ENCODE data around the gene TMEM219. TPM values are rescaled to one million over a fixed set of nuclear protein-coding genes. Genes with fewer than 3 reads are reported as not detected.

Gene TMEM219
- total and polyA plus RNA-seq, 2 donors (not counting 3 experiments of a cell fraction or from before 2014, with no cell fraction given): 110 to 182 TPM

DNA sequence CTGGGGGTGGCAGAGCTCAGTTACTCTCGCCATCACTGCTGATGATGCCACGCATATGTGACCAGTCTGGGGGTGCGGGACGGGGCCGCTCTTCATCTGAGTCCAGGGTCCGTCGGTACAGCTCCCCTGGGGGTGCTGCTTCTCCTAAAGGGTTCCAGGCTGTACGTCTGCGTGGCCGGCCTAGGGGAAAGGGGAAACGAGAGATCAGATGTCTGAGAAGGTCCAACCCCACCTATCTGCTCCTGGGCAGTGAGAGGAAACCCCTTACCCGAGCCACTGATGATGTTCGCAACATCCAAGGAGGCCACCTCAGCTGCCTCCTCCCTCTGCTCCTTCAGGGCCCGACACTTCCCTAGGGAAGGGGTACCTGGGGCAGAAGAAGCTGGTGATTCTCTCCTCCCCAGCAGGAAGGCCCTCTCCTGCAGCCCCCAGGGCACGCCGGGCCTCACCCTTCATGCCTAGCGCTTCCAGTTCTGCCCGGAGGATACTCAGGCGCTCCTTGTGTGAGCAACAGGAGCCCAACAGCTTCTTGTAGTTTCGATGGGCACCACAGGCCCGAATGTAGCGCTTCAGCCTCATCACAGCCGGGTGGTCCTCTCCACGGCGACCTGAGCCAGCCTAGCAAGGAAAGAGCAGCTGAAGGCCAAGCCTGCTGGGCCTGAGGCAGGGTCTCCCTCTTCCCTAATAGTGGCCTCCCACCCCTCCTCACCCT is 31.5 kb downstream of the TMEM219 start:
- TF ChIP-seq JUN (IDR thresholded peaks at IDR 0.05; ENCODE audit: borderline replicate concordance, insufficient read depth, insufficient read length, low read depth): no peak
- no peak for TF ChIP-seq GATA2 (IDR thresholded peaks at IDR 0.05; ENCODE audit: insufficient read depth, insufficient read length, low read depth, low read length)
- TF ChIP-seq POLR2A (IDR thresholded peaks at IDR 0.05; ENCODE audit: low read depth, low read length): peak; percentile 34
- dilution Hi-C loops (cut with MboI; ENCODE audit: extremely low pct_ligation_motif_present, low sequenced_read_pairs): loop anchor here (10.0 kb wide), 1 partner anchor 189 kb away; the partner anchor contains the start of gene MAZ
- peaks cover 7% of the 10 kb centered on the region for H3K79me2 ChIP-seq (ENCODE audit: control insufficient read depth, insufficient read depth, low read length)
- no peak for DNase-seq (ENCODE audit: low read depth, low spot score)
- H3K9me3 ChIP-seq (replicated peaks; ENCODE audit: control insufficient read depth, insufficient read depth, low read length): no peaks in the 10 kb centered on the region
- TSS peak; percentile 22 for BruUV-seq (replicated peaks)
- FAIRE-seq: no peak
- H3K27ac ChIP-seq (ENCODE audit: insufficient read depth, low read depth, low read length): no peak overlapping the region
- H3K9ac ChIP-seq (replicated peaks; ENCODE audit: extremely low read depth, insufficient read depth, low read length): no peak overlapping the region
- CTCF ChIA-PET: interaction anchor here (0.9 to 1.8 kb wide), 7 partner anchors 12 to 160 kb away, joined by 3 to 5 read pairs (median 3); partner anchors contain the start of gene TMEM219
- H3K36me3 ChIP-seq (ENCODE audit: control insufficient read depth in 2 of 2, extremely low read depth in 1 of 2, insufficient read depth in 2 of 2, low read length in 2 of 2): peaks cover 18 to 40% of the 10 kb centered on the region in 2 experiments
- POLR2A ChIA-PET: interaction anchor here (0.6 to 1.3 kb wide), 3 partner anchors 11 to 20 kb away, joined by 3 read pairs; partner anchors contain the start of gene TAOK2
- no peak overlapping the region for H3K4me2 ChIP-seq (ENCODE audit: insufficient read depth, low read length)
- no peak overlapping the region for H2AFZ ChIP-seq (ENCODE audit: low read depth, low read length)
- no peaks in the 10 kb centered on the region for H3K9me1 ChIP-seq (replicated peaks; ENCODE audit: control insufficient read depth, extremely low read depth, insufficient read depth, low read length)
- no peak overlapping the region for H3K4me3 ChIP-seq (replicated peaks in 1 of 3; ENCODE audit: insufficient read depth in 1 of 3, low read depth in 1 of 3, low read length in 3 of 3)
- H4K20me1 ChIP-seq (replicated peaks; ENCODE audit: control insufficient read depth, extremely low read depth, insufficient read depth, low read length): no peaks in the 10 kb centered on the region
- no peaks in the 10 kb centered on the region for H3K27me3 ChIP-seq (ENCODE audit: control insufficient read depth in 2 of 2, insufficient read depth in 2 of 2, low read length in 2 of 2)
- peaks cover 22% of the 10 kb centered on the region for H3K4me1 ChIP-seq (ENCODE audit: control insufficient read depth, extremely low read depth, insufficient read depth, low read length)
- intact Hi-C loops (cut with micrococcal nuclease): no loop called here

GRCh38 chr16:29993903-29994599 is 32.2 kb downstream of the TMEM219 start:
- Histone ChIP-seq H2AFZ (ENCODE audit: low read depth, low read length) (no peak overlapping the region), H3K27ac (ENCODE audit: insufficient read depth, low read depth, low read length) (no peak overlapping the region), H3K4me2 (ENCODE audit: insufficient read depth, low read length) (no peak overlapping the region), H3K27me3 (ENCODE audit: control insufficient read depth in 2 of 2, insufficient read depth in 2 of 2, low read length in 2 of 2) (no peaks in the 10 kb centered on the region), H3K9me3 (replicated peaks; ENCODE audit: control insufficient read depth, insufficient read depth, low read length) (no peaks in the 10 kb centered on the region), H3K36me3 (ENCODE audit: control insufficient read depth in 2 of 2, extremely low read depth in 1 of 2, insufficient read depth in 2 of 2, low read length in 2 of 2) (peaks cover 15 to 33% of the 10 kb centered on the region in 2 experiments), H4K20me1 (replicated peaks; ENCODE audit: control insufficient read depth, extremely low read depth, insufficient read depth, low read length) (no peaks in the 10 kb centered on the region), H3K9ac (replicated peaks; ENCODE audit: extremely low read depth, insufficient read depth, low read length) (no peak overlapping the region), H3K4me1 (ENCODE audit: control insufficient read depth, extremely low read depth, insufficient read depth, low read length) (peaks cover 22% of the 10 kb centered on the region), H3K4me3 (replicated peaks in 1 of 3; ENCODE audit: insufficient read depth in 1 of 3, low read depth in 1 of 3, low read length in 3 of 3) (no peak overlapping the region), H3K9me1 (replicated peaks; ENCODE audit: control insufficient read depth, extremely low read depth, insufficient read depth, low read length) (no peaks in the 10 kb centered on the region), H3K79me2 (ENCODE audit: control insufficient read depth, insufficient read depth, low read length) (peaks cover 7% of the 10 kb centered on the region)
- TF ChIP-seq POLR2AphosphoS5 (IDR thresholded peaks at IDR 0.05; ENCODE audit: insufficient read depth, low read depth, low read length) (no peak), MAX (IDR thresholded peaks at IDR 0.05; ENCODE audit: insufficient read depth, insufficient read length) (no peak), GATA2 (IDR thresholded peaks at IDR 0.05; ENCODE audit: insufficient read depth, insufficient read length, low read depth, low read length) (no peak), MYC (IDR thresholded peaks at IDR 0.05; ENCODE audit: low read depth, low read length) (no peak), CTCF (IDR thresholded peaks at IDR 0.05; ENCODE audit: extremely low read depth in 1 of 2, insufficient read depth in 1 of 2, low read depth in 1 of 2, low read length in 2 of 2) (no peak), POLR2A (IDR thresholded peaks at IDR 0.05; ENCODE audit: low read depth, low read length) (no peak), JUN (IDR thresholded peaks at IDR 0.05; ENCODE audit: borderline replicate concordance, insufficient read depth, insufficient read length, low read depth) (no peak), FOS (IDR thresholded peaks at IDR 0.05; ENCODE audit: borderline replicate concordance, insufficient read depth, low read length) (no peak), EZH2 (IDR thresholded peaks at IDR 0.05; ENCODE audit: borderline replicate concordance, low read depth, low read length, severe bottlenecking) (no peak)
- intact Hi-C loops (cut with micrococcal nuclease): no loop called here
- CTCF ChIA-PET: interaction anchor here (0.9 to 1.8 kb wide), 7 partner anchors 12 to 161 kb away, joined by 3 to 5 read pairs (median 3); partner anchors contain the start of gene TMEM219
- FAIRE-seq (no peak), DNase-seq (ENCODE audit: low read depth, low spot score) (no peak)
- dilution Hi-C loops (cut with MboI; ENCODE audit: extremely low pct_ligation_motif_present, low sequenced_read_pairs): loop anchor here (10.0 kb wide), 1 partner anchor 189 kb away; the partner anchor contains the start of gene MAZ
- no TSS peak for BruUV-seq (replicated peaks)
- POLR2A ChIA-PET: interaction anchor here (0.6 to 0.8 kb wide), 2 partner anchors 11 to 21 kb away, joined by 3 read pairs; partner anchors contain the start of gene TAOK2
